ENCODE results near the gene AFDN.

DNA sequence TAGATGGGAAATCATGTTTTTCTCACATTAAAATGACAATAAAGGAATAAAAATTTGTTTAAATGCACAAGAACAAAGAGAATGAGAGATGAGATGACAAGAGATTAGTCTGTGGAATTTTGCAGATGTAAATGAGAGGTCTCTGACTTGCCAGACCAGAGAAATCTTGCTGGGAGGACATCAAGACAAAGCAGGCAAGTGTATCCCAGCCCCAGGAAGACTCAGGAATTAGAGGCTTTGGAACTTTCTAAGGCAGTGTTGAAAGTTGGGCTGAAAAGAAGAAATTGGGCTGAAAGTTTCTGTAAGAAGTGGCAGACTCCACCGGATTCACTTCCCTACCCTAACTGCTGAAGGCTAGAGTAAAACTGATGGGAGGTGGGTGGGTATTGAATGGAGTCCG lies 54.6 kb downstream of the AFDN start:
- TF ChIP-seq, protein P1, sequence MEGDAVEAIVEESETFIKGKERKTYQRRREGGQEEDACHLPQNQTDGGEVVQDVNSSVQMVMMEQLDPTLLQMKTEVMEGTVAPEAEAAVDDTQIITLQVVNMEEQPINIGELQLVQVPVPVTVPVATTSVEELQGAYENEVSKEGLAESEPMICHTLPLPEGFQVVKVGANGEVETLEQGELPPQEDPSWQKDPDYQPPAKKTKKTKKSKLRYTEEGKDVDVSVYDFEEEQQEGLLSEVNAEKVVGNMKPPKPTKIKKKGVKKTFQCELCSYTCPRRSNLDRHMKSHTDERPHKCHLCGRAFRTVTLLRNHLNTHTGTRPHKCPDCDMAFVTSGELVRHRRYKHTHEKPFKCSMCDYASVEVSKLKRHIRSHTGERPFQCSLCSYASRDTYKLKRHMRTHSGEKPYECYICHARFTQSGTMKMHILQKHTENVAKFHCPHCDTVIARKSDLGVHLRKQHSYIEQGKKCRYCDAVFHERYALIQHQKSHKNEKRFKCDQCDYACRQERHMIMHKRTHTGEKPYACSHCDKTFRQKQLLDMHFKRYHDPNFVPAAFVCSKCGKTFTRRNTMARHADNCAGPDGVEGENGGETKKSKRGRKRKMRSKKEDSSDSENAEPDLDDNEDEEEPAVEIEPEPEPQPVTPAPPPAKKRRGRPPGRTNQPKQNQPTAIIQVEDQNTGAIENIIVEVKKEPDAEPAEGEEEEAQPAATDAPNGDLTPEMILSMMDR (IDR thresholded peaks at IDR 0.05): no peak
- TF ChIP-seq EZH2 (IDR thresholded peaks at IDR 0.05): no peak

All from neural progenitor cell (in vitro differentiated cells).